Astrocyte (in vitro differentiated cells and primary cell): Measurements from ENCODE around the gene CLPX. TPM values are rescaled to one million over a fixed set of nuclear protein-coding genes. Genes with fewer than 3 reads are reported as not detected.

Experiments
- DNase-seq: peaks from one replicate; pipeline ENCODE4 v3.0.0-alpha.2; 2010; ENCODE audit warnings: low read depth
- FAIRE-seq: peaks from 2 replicates; lab custom pipeline; 2011; peaks lifted over from hg19 to GRCh38; lab: Jason Lieb, UNC
- H2AFZ ChIP-seq: 2 replicates; pipeline ENCODE4 v1.6.0; 2012; ENCODE audit warnings: low read depth, low read length, inconsistent platforms
- H3K27ac ChIP-seq: 2 replicates; pipeline ENCODE4 v1.5.1; 2011; ENCODE audit warnings: low read depth, low read length, inconsistent platforms
- H3K27me3 ChIP-seq: 2 replicates; pipeline ENCODE4 v1.6.0; 2011; ENCODE audit warnings: low read length, inconsistent platforms; ENCODE audit not compliant: insufficient read depth
- H3K36me3 ChIP-seq: 2 replicates; pipeline ENCODE4 v1.5.1; 2011; ENCODE audit warnings: low read length, inconsistent platforms; ENCODE audit not compliant: insufficient read depth
- H3K4me1 ChIP-seq: 2 replicates; pipeline ENCODE4 v1.5.1; 2011; ENCODE audit warnings: low read length, inconsistent platforms; ENCODE audit not compliant: insufficient read depth
- H3K4me2 ChIP-seq: 2 replicates; pipeline ENCODE4 v1.6.0; 2012; ENCODE audit warnings: low read length, inconsistent platforms
- H3K4me3 ChIP-seq: 2 replicates; pipeline ENCODE4 v1.5.1; 2011; ENCODE audit warnings: low read depth, mild to moderate bottlenecking, low read length, inconsistent platforms; ENCODE audit not compliant: insufficient read depth
- H3K79me2 ChIP-seq: 2 replicates; pipeline ENCODE4 v1.6.0; 2012; ENCODE audit warnings: mild to moderate bottlenecking, low read length, inconsistent platforms; ENCODE audit not compliant: insufficient read depth
- H3K9ac ChIP-seq: 2 replicates; pipeline ENCODE4 v1.6.0; 2012; ENCODE audit warnings: mild to moderate bottlenecking, low read length, inconsistent platforms
- H3K9me3 ChIP-seq: 2 replicates; pipeline ENCODE4 v1.5.1; 2012; ENCODE audit warnings: low read depth, mild to moderate bottlenecking, low read length, inconsistent platforms; ENCODE audit not compliant: insufficient read depth
- H4K20me1 ChIP-seq: 2 replicates; pipeline ENCODE4 v1.6.0; 2012; ENCODE audit warnings: low read length, inconsistent platforms; ENCODE audit not compliant: insufficient read depth
- H3K27ac Mint-ChIP-seq: one replicate; pipeline ENCODE4 v1.8.0; 2021; ENCODE audit warnings: mild to moderate bottlenecking, mixed read lengths; ENCODE audit not compliant: unreplicated experiment
- H3K27me3 Mint-ChIP-seq: one replicate; pipeline ENCODE4 v1.8.0; 2021; ENCODE audit warnings: low read depth, mixed read lengths; ENCODE audit not compliant: unreplicated experiment
- H3K36me3 Mint-ChIP-seq: one replicate; pipeline ENCODE4 v1.8.0; 2021; ENCODE audit warnings: low read depth, mixed read lengths; ENCODE audit not compliant: unreplicated experiment
- H3K4me1 Mint-ChIP-seq: one replicate; pipeline ENCODE4 v1.8.0; 2021; ENCODE audit warnings: low read depth, mixed read lengths; ENCODE audit not compliant: unreplicated experiment
- H3K4me3 Mint-ChIP-seq: one replicate; pipeline ENCODE4 v1.8.0; 2021; ENCODE audit warnings: mild to moderate bottlenecking, moderate library complexity, mixed read lengths; ENCODE audit not compliant: unreplicated experiment
- H3K9me3 Mint-ChIP-seq: one replicate; pipeline ENCODE4 v1.8.0; 2021; ENCODE audit warnings: mild to moderate bottlenecking, mixed read lengths; ENCODE audit not compliant: unreplicated experiment
- EZH2 ChIP-seq: IDR thresholded peaks from 2 replicates; pipeline ENCODE4 v1.6.1; 2012; ENCODE audit warnings: mild to moderate bottlenecking, low read length, inconsistent platforms; ENCODE audit not compliant: insufficient read depth
- total RNA-seq: library from RNA; stranded (reverse); gene quantifications from 2 replicates; pipeline ENCODE4 v1.2.1, GENCODE V29; 2021
- TF ChIP-seq, protein P1 (sequence below): IDR thresholded peaks from 2 replicates; pipeline ENCODE4 v1.5.1; 2011; ENCODE audit warnings: low read depth, mild to moderate bottlenecking, inconsistent platforms, low read length, moderate library complexity; ENCODE audit not compliant: insufficient read depth

Gene CLPX
- total RNA-seq, 1 donor from 2014 or later: 45.2 TPM

DNA sequence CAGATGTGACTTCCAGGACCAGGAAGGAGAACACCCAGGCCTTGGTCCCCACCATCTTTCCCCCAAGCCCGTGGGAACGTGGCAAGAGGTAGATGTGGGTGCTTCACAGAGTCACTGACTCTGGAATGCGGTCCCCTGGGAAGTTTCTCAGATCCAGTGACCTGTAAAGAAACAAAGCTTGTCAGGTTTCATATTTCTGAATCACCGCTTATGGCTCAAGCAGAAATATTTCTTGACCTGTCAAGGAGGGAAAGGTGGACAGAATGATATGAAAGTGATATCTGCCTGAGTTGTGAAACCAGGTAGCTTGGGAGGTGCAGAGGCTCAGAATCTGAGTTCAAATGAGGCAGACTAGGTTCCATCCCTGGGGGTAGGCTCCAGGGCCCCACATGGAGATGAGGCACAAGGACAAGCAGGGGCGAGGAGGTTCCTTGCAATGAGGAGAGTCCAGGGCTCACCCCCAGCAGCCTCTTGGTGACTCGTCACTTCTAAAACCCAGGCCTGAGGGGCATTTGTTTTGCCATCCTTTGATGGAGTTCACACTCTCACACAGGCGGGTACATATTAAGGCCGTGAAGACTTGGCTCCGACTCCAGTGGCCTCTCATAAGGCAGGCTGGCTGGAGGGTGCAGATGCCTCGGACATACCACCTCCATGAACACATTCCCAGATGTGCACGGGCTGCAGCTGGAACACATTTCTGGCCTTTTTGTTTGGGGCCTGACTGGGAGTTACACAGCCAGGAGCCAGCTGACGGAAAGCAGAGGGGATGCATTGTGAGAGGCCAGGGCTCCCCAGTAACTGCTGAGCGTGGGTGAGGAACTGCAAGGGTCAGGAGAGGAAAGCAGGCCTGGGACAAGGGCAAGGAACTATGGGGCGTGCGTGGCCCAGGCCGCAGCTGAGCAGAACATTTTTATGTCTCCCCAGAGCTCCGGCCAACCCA is 24.8 kb upstream of the CLPX start:
- Histone ChIP-seq H3K9me3 (no peaks in the 10 kb centered on the region), H3K27me3 (peaks cover 7% of the 10 kb centered on the region), H3K4me3 (no peak overlapping the region), H3K79me2 (no peaks in the 10 kb centered on the region), H3K4me2 (peak overlapping the region; percentile 7), H3K27ac (no peak overlapping the region), H3K4me1 (peaks cover 8% of the 10 kb centered on the region), H4K20me1 (no peaks in the 10 kb centered on the region), H3K36me3 (no peaks in the 10 kb centered on the region), H3K9ac (no peak overlapping the region), H2AFZ (no peak overlapping the region)
- no peak overlapping the region for H3K4me3 Mint-ChIP-seq
- no peak for FAIRE-seq
- no peak overlapping the region for H3K27ac Mint-ChIP-seq
- DNase-seq: no peak
- H3K4me1 Mint-ChIP-seq: peaks cover 30% of the 10 kb centered on the region
- peaks cover 25% of the 10 kb centered on the region for H3K27me3 Mint-ChIP-seq
- H3K9me3 Mint-ChIP-seq: peaks cover 2% of the 10 kb centered on the region
- H3K36me3 Mint-ChIP-seq: no peaks in the 10 kb centered on the region
- TF ChIP-seq, protein P1, sequence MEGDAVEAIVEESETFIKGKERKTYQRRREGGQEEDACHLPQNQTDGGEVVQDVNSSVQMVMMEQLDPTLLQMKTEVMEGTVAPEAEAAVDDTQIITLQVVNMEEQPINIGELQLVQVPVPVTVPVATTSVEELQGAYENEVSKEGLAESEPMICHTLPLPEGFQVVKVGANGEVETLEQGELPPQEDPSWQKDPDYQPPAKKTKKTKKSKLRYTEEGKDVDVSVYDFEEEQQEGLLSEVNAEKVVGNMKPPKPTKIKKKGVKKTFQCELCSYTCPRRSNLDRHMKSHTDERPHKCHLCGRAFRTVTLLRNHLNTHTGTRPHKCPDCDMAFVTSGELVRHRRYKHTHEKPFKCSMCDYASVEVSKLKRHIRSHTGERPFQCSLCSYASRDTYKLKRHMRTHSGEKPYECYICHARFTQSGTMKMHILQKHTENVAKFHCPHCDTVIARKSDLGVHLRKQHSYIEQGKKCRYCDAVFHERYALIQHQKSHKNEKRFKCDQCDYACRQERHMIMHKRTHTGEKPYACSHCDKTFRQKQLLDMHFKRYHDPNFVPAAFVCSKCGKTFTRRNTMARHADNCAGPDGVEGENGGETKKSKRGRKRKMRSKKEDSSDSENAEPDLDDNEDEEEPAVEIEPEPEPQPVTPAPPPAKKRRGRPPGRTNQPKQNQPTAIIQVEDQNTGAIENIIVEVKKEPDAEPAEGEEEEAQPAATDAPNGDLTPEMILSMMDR: no peak
- TF ChIP-seq EZH2: no peak

DNA sequence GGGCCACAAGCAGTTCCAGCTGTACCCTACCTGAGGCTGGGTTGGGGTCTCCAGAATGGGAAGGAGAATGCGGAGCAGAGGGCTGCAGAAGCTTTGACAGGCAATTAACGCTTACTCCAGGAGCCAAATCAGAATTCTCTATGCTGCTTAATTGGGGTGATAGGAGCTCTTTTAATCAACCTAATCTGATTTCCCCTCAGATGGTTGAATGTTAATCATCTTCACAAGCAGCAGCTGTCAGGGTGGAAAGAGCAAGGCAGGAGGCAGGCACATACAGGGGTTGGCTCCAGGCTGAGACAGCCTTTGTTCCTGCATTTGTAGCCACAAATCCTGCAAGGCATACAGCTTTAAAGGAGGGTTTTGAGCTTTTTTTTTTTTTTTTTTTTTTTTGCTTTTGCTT is 23.5 kb upstream of the CLPX start:
- Histone ChIP-seq H3K27me3 (peaks cover 7% of the 10 kb centered on the region), H3K4me1 (peaks cover 8% of the 10 kb centered on the region), H3K4me2 (no peak overlapping the region), H3K4me3 (no peak overlapping the region), H3K79me2 (no peaks in the 10 kb centered on the region), H2AFZ (no peak overlapping the region), H3K9me3 (no peaks in the 10 kb centered on the region), H3K27ac (no peak overlapping the region), H3K9ac (no peak overlapping the region), H3K36me3 (no peaks in the 10 kb centered on the region), H4K20me1 (no peaks in the 10 kb centered on the region)
- peaks cover 30% of the 10 kb centered on the region for H3K4me1 Mint-ChIP-seq
- H3K4me3 Mint-ChIP-seq: no peak overlapping the region
- H3K36me3 Mint-ChIP-seq: no peaks in the 10 kb centered on the region
- no peak overlapping the region for H3K27ac Mint-ChIP-seq
- H3K27me3 Mint-ChIP-seq: peaks cover 28% of the 10 kb centered on the region
- TF ChIP-seq EZH2: no peak
- TF ChIP-seq, protein P1: no peak
- no peaks in the 10 kb centered on the region for H3K9me3 Mint-ChIP-seq
- FAIRE-seq (no peak), DNase-seq (no peak)

DNA sequence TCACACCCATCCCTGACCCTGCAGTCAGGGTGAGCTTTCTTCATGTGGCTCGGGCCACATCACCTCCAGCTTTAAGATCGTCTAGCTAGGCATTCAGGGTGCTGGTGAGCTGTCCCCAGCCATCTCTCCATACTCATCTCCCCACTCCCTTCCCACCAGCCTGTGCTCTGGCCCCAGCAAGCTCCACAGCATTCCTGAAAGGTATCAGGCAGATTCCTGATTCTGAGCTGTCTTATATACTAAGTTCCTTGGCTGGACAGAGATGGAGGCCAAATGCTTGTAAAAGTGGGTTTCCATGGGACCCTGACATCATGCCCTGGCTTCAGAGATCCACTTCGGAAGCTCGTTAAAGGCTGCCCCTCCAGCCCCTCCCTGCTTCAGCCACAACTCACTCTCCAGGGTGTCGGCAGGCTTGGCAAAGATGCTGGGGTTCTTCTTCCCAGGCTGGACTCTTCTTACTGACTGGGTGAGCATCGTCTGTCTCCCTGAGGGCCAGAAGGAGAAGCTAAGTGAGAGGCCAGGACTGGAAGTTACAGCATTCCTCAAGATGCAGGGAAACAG is 22.2 kb upstream of the CLPX start:
- no peak overlapping the region for H3K27ac Mint-ChIP-seq
- H2AFZ ChIP-seq: no peak overlapping the region
- H3K9me3 ChIP-seq: no peaks in the 10 kb centered on the region
- no peaks in the 10 kb centered on the region for H3K36me3 Mint-ChIP-seq
- H3K4me3 ChIP-seq: no peak overlapping the region
- peaks cover 29% of the 10 kb centered on the region for H3K27me3 Mint-ChIP-seq
- H3K9ac ChIP-seq: no peak overlapping the region
- H3K27me3 ChIP-seq: peaks cover 7% of the 10 kb centered on the region
- H3K4me1 ChIP-seq: peaks cover 8% of the 10 kb centered on the region
- H3K36me3 ChIP-seq: no peaks in the 10 kb centered on the region
- H3K4me1 Mint-ChIP-seq: peaks cover 24% of the 10 kb centered on the region
- no peak for DNase-seq
- no peaks in the 10 kb centered on the region for H3K79me2 ChIP-seq
- H3K4me2 ChIP-seq: no peak overlapping the region
- no peaks in the 10 kb centered on the region for H3K9me3 Mint-ChIP-seq
- no peak overlapping the region for H3K27ac ChIP-seq
- no peak for FAIRE-seq
- TF ChIP-seq EZH2: no peak
- TF ChIP-seq, protein P1: no peak
- no peaks in the 10 kb centered on the region for H4K20me1 ChIP-seq
- H3K4me3 Mint-ChIP-seq: no peak overlapping the region
